H1 (cell line): ENCODE measurements around the gene GRIFIN. TPM values are rescaled to one million over a fixed set of nuclear protein-coding genes. Genes with fewer than 3 reads are reported as not detected.

Source experiments
- CTCF ChIA-PET: fragments of 300-600 bp; sonication (Branson Sonifier 250); formaldehyde crosslinking; loops from one replicate; lab custom pipeline; 2021; ENCODE audit not compliant: partially characterized antibody; lab: Charles Lee
- POLR2A ChIA-PET: fragments of 300-600 bp; sonication (Branson Sonifier 250); formaldehyde crosslinking; loops from one replicate; lab custom pipeline; 2021; ENCODE audit warnings: inconsistent platforms; ENCODE audit not compliant: partially characterized antibody; lab: Charles Lee
- DNase-seq, 2 experiments: peaks; one replicate each; pipeline versions ENCODE4 v3.0.0 to v3.0.0-alpha.2; 2010 to 2022; ENCODE audit warnings: low spot score in 2 of 2, low read depth in 1 of 2, mixed read lengths in 1 of 2
- FAIRE-seq: peaks from 2 replicates; lab custom pipeline; 2011; peaks lifted over from hg19 to GRCh38; lab: Jason Lieb, UNC
- H2AFZ ChIP-seq: 2 replicates; pipeline ENCODE4 v1.8.1; 2012; ENCODE audit warnings: low read length, inconsistent platforms
- H2AK5ac ChIP-seq: 2 replicates; pipeline ENCODE4 v1.6.1; 2013; ENCODE audit warnings: low read depth, low read length
- H2BK120ac ChIP-seq: replicated peaks from 2 replicates; pipeline ENCODE3; 2013; ENCODE audit warnings: low read depth, low read length, inconsistent platforms
- H2BK12ac ChIP-seq: 2 replicates; pipeline ENCODE4 v1.6.1; 2013; ENCODE audit warnings: low read depth, low read length
- H2BK15ac ChIP-seq: 2 replicates; pipeline ENCODE4 v1.6.1; 2013; ENCODE audit warnings: low read length
- H2BK20ac ChIP-seq: 2 replicates; pipeline ENCODE4 v1.6.1; 2013; ENCODE audit warnings: low read length
- H2BK5ac ChIP-seq: 2 replicates; pipeline ENCODE4 v1.6.1; 2013; ENCODE audit warnings: low read depth, low read length
- H3K14ac ChIP-seq: 2 replicates; pipeline ENCODE4 v1.6.1; 2013; ENCODE audit warnings: inconsistent platforms; ENCODE audit not compliant: insufficient read length
- H3K18ac ChIP-seq: 2 replicates; pipeline ENCODE4 v1.6.1; 2013; ENCODE audit warnings: low read length; ENCODE audit errors: extremely low read depth
- H3K23ac ChIP-seq: 2 replicates; pipeline ENCODE4 v1.6.1; 2013; ENCODE audit warnings: inconsistent platforms; ENCODE audit not compliant: insufficient read length
- H3K23me2 ChIP-seq: 2 replicates; pipeline ENCODE4 v1.6.1; 2013; ENCODE audit warnings: low read depth, low read length
- H3K27ac ChIP-seq: 2 replicates; pipeline ENCODE4 v1.6.1; 2011; ENCODE audit warnings: low read depth, low read length, inconsistent platforms
- H3K27me3 ChIP-seq, 4 experiments: replicated peaks in 1 of 4; 1 replicate in 1 of 4; 2 replicates in 3 of 4; pipeline versions ENCODE4 v1.6.1 to v1.8.1; 2011 to 2013; ENCODE audit warnings: low read length in 3 of 4, mild to moderate bottlenecking in 3 of 4, inconsistent platforms in 2 of 4, mixed read lengths in 2 of 4, moderate library complexity in 1 of 4; ENCODE audit not compliant: control insufficient read depth in 3 of 4, insufficient read depth in 3 of 4; ENCODE audit errors: extremely low read depth in 1 of 4
- H3K36me3 ChIP-seq, 4 experiments: 2 replicates each; pipeline versions ENCODE4 v1.6.1 to v1.8.1; 2011 to 2013; ENCODE audit warnings: mild to moderate bottlenecking in 4 of 4, low read length in 3 of 4, moderate library complexity in 2 of 4, control low read depth in 1 of 4, inconsistent platforms in 1 of 4; ENCODE audit not compliant: insufficient read depth in 4 of 4, control insufficient read depth in 2 of 4
- H3K4ac ChIP-seq: replicated peaks from 2 replicates; pipeline ENCODE3; 2013; ENCODE audit warnings: low read length, low read depth, mixed read lengths, inconsistent platforms; ENCODE audit not compliant: insufficient read length
- H3K4me1 ChIP-seq, 4 experiments: replicated peaks in 1 of 4; 1 replicate in 1 of 4; 2 replicates in 3 of 4; pipeline versions ENCODE4 v1.6.1 to v1.8.1; 2011 to 2013; ENCODE audit warnings: low read length in 3 of 4, inconsistent platforms in 2 of 4, mixed read lengths in 1 of 4; ENCODE audit not compliant: insufficient read depth in 4 of 4, control insufficient read depth in 3 of 4
- H3K4me2 ChIP-seq, 2 experiments: 2 replicates each; pipeline versions ENCODE4 v1.6.1 to v1.8.1; 2011 to 2013; ENCODE audit warnings: low read depth in 2 of 2, low read length in 2 of 2, control low read depth in 1 of 2, inconsistent platforms in 1 of 2, mild to moderate bottlenecking in 1 of 2; ENCODE audit not compliant: insufficient read depth in 1 of 2
- H3K4me3 ChIP-seq, 4 experiments: fragments of 200-600, 300-600 bp in 1 of 4; sonication (generic), shearing (Covaris generic), sonication (Bioruptor Twin) in 1 of 4; 2 replicates each; pipeline versions ENCODE4 v1.5.1 to v1.8.1; 2011 to 2016; ENCODE audit warnings: low read length in 4 of 4, low read depth in 3 of 4, control low read depth in 2 of 4, inconsistent platforms in 2 of 4, mild to moderate bottlenecking in 2 of 4, mixed read lengths in 1 of 4, moderate library complexity in 1 of 4; ENCODE audit not compliant: insufficient read depth in 2 of 4; ENCODE audit errors: extremely low read depth in 1 of 4
- H3K56ac ChIP-seq: replicated peaks from 2 replicates; pipeline ENCODE3; 2013; ENCODE audit warnings: low read depth, mild to moderate bottlenecking, mixed read lengths, low read length, inconsistent platforms; ENCODE audit not compliant: insufficient read length
- H3K79me1 ChIP-seq: 2 replicates; pipeline ENCODE4 v1.6.1; 2013; ENCODE audit warnings: low read depth, low read length, control low read depth
- H3K79me2 ChIP-seq, 2 experiments: 2 replicates each; pipeline versions ENCODE4 v1.6.1 to v1.8.1; 2012 to 2013; ENCODE audit warnings: low read length in 2 of 2, mild to moderate bottlenecking in 2 of 2, inconsistent platforms in 1 of 2; ENCODE audit not compliant: insufficient read depth in 2 of 2, control insufficient read depth in 1 of 2
- H3K9ac ChIP-seq, 4 experiments: replicated peaks in 1 of 4; 1 replicate in 1 of 4; 2 replicates in 3 of 4; pipeline versions ENCODE4 v1.6.1 to v1.8.1; 2011 to 2013; ENCODE audit warnings: low read depth in 3 of 4, low read length in 3 of 4, control low read depth in 2 of 4, mild to moderate bottlenecking in 2 of 4, moderate library complexity in 2 of 4, inconsistent platforms in 1 of 4; ENCODE audit errors: extremely low read depth in 1 of 4
- H3K9me3 ChIP-seq, 2 experiments: 2 replicates each; pipeline versions ENCODE4 v1.6.1 to v1.8.1; 2012 to 2013; ENCODE audit warnings: mild to moderate bottlenecking in 2 of 2, moderate library complexity in 2 of 2, control low read depth in 1 of 2, inconsistent platforms in 1 of 2, low read depth in 1 of 2, low read length in 1 of 2, mixed read lengths in 1 of 2; ENCODE audit not compliant: insufficient read depth in 2 of 2
- H4K20me1 ChIP-seq, 2 experiments: replicated peaks in 1 of 2; 2 replicates each; pipeline versions ENCODE3 to v1.8.1; 2011 to 2013; ENCODE audit warnings: inconsistent platforms in 2 of 2, low read length in 2 of 2, mild to moderate bottlenecking in 1 of 2; ENCODE audit not compliant: insufficient read depth in 2 of 2, control insufficient read depth in 1 of 2
- H4K5ac ChIP-seq: 2 replicates; pipeline ENCODE4 v1.6.1; 2013; ENCODE audit warnings: low read length, low read depth, mixed read lengths, inconsistent platforms; ENCODE audit not compliant: insufficient read length
- H4K8ac ChIP-seq: 2 replicates; pipeline ENCODE4 v1.8.0; 2013; ENCODE audit warnings: mild to moderate bottlenecking, moderate library complexity, low read length, inconsistent platforms; ENCODE audit not compliant: insufficient read depth; ENCODE audit errors: extremely low read depth
- H4K91ac ChIP-seq: replicated peaks from 2 replicates; pipeline ENCODE3; 2013; ENCODE audit warnings: low read length, mixed read lengths, inconsistent platforms; ENCODE audit not compliant: insufficient read length
- CREB1 ChIP-seq: IDR thresholded peaks from 2 replicates; pipeline ENCODE4 v1.6.1; 2012; ENCODE audit warnings: inconsistent platforms
- KDM5A ChIP-seq: fragments of 200-600 bp; IDR thresholded peaks from 2 replicates; pipeline ENCODE4 v1.7.1; 2012; ENCODE audit warnings: mild to moderate bottlenecking, low read length, inconsistent platforms, mixed read lengths
- POLR2A ChIP-seq, 2 experiments: IDR thresholded peaks; 1 replicate in 1 of 2; 2 replicates in 1 of 2; pipeline ENCODE4 v1.6.1; 2011; ENCODE audit warnings: low read depth in 2 of 2, low read length in 2 of 2, mild to moderate bottlenecking in 2 of 2; ENCODE audit errors: control extremely low read depth in 1 of 2
- RBBP5 ChIP-seq: IDR thresholded peaks from 2 replicates; pipeline ENCODE4 v1.7.1; 2012; ENCODE audit warnings: low read depth, mild to moderate bottlenecking, inconsistent platforms, low read length, moderate library complexity, borderline replicate concordance
- SIN3A ChIP-seq, 2 experiments: IDR thresholded peaks in 1 of 2; conservative IDR thresholded peaks in 1 of 2; 2 replicates each; pipeline ENCODE4 v1.6.1; 2011 to 2012; ENCODE audit warnings: low read length in 2 of 2, improper control_type of control experiment in 1 of 2, low read depth in 1 of 2, mild to moderate bottlenecking in 1 of 2
- SP1 ChIP-seq: IDR thresholded peaks from 2 replicates; pipeline ENCODE4 v1.6.1; 2011; ENCODE audit warnings: low read depth, low read length
- WGBS, 2 experiments: shearing (Covaris generic) in 1 of 2; methylation state at CpG; one replicate each; pipeline versions ENCODE4 v1.1.6 to v1.1.7; 2013 to 2015; ENCODE audit warnings: low lambda C conversion rate in 2 of 2, mixed read lengths in 2 of 2, inconsistent platforms in 1 of 2, low coverage in 1 of 2, missing lambda C conversion rate in 1 of 2; ENCODE audit not compliant: insufficient replicate concordance in 2 of 2, insufficient coverage in 1 of 2, insufficient read length in 1 of 2; ENCODE audit errors: extremely low coverage in 1 of 2, missing lambda C conversion rate in 1 of 2; 5-methylcytosine and 5-hydroxymethylcytosine counted together
- polyA plus RNA-seq, 7 experiments: library from polyadenylated mRNA; depleted of rRNA in 3 of 7; stranded (reverse) in 5 of 7; unstranded in 2 of 7; fragments of >200 nt in 5 of 7; fragments of 200-250 nt in 2 of 7; gene quantifications; 1 replicate in 5 of 7; 2 replicates in 1 of 7; 4 replicates in 1 of 7; pipeline versions ENCODE4 v1.2.1 to v1.2.3, GENCODE V29; 2011 to 2013; ENCODE audit warnings: missing spikeins in 2 of 7, mixed read lengths in 2 of 7
- total RNA-seq: library from RNA; stranded (reverse); fragmentation: NEBNext Ultra II Directional; extraction: Animal tissue kit (Norgen Biotek cat#: 25700); gene quantifications from 2 replicates; pipeline ENCODE4 v1.2.1, GENCODE V29; 2021
- TF ChIP-seq, protein P1 (sequence below): IDR thresholded peaks from 2 replicates; pipeline ENCODE4 v1.6.1; 2012; ENCODE audit warnings: inconsistent platforms

Gene GRIFIN
- total and polyA plus RNA-seq, 2 of the 8 experiments (the other 6 are each of a cell fraction or from before 2014, with no cell fraction given) = not detected

GRCh38 chr7:2523941-2524807 is 48.0 kb upstream of the GRIFIN start:
- Histone ChIP-seq H2BK20ac (peak overlapping the region; percentile 89; the same call in 1 of the 2 replicates), H2BK15ac (peak overlapping the region; percentile 83), H2AK5ac (peak overlapping the region; percentile 91; the same call in 1 of the 2 replicates), H3K18ac (peak overlapping the region; percentile 99), H3K79me2 (peaks cover 0 to 20% of the 10 kb centered on the region in 2 experiments; a peak in 3 of 4 replicates), H3K36me3 (peaks cover 7 to 28% (median 19%) of the 10 kb centered on the region in 4 experiments; a peak in 6 of 8 replicates), H2BK120ac (peak overlapping the region; percentile 98), H2BK5ac (peak overlapping the region; percentile 99), H4K5ac (peak overlapping the region; percentile 96), H2AFZ (no peak overlapping the region), H4K91ac (peak overlapping the region; percentile 100), H3K27me3 (peaks cover 0 to 12% (median 3%) of the 10 kb centered on the region in 4 experiments; a peak in 5 of 7 replicates), H2BK12ac (peak overlapping the region; percentile 87), H3K4me1 (peaks cover 0 to 61% (median 44%) of the 10 kb centered on the region in 4 experiments; a peak in 6 of 7 replicates), H3K4ac (peak overlapping the region; percentile 97), H3K4me2 (peak overlapping the region; percentile 67 to 85), H4K8ac (peak overlapping the region; percentile 88), H3K9me3 (no peaks in the 10 kb centered on the region), H3K23me2 (peaks cover 17% of the 10 kb centered on the region), H3K79me1 (no peaks in the 10 kb centered on the region; the same call in 1 of the 2 replicates), H3K27ac (peak overlapping the region; percentile 78), H4K20me1 (peaks cover 18 to 36% of the 10 kb centered on the region in 2 experiments), H3K9ac (peak overlapping the region in 3 of 4 experiments; percentile 8 to 63 (median 63); a peak in 5 of 7 replicates), H3K56ac (peak overlapping the region; percentile 90), H3K4me3 (peak overlapping the region in 3 of 4 experiments; percentile 23 to 73 (median 38); a peak in 5 of 8 replicates), H3K23ac (no peak overlapping the region), H3K14ac (no peak overlapping the region)
- FAIRE-seq (no peak), DNase-seq (peak in 1 of 2 experiments; percentile 78)
- ChIA-PET POLR2A (interaction anchor here (0.6 to 8.2 kb wide), 21 partner anchors 12 to 121 kb away, joined by 3 to 68 read pairs (median 3); partner anchors contain the start of gene TTYH3), CTCF (interaction anchor here (0.6 to 6.9 kb wide), 6 partner anchors 8 to 73 kb away, joined by 3 to 42 read pairs (median 3); no protein-coding TSS in a partner anchor)
- 4% methylated on average over 32 of the region's 51 CpGs; no CpG with 5 or more reads in 1 of the 2 experiments for WGBS, 2 experiments
- TF ChIP-seq CREB1 (peak; percentile 45; the same call in 1 of the 2 replicates), RBBP5 (0 out of 2 replicates have a peak, but pooled peaks have one; percentile 16), SIN3A (conservative IDR thresholded peaks at IDR 0.05 in 1 of 2, IDR thresholded peaks at IDR 0.05 in 1 of 2; ENCODE audit: low read depth in 1 of 2, low read length in 2 of 2) (peak in 1 of 2 experiments; percentile 49; a peak in 1 of 4 replicates), SP1 (no peak), KDM5A (no peak), POLR2A (IDR thresholded peaks at IDR 0.05; ENCODE audit: control extremely low read depth in 1 of 2, low read depth in 2 of 2, low read length in 2 of 2) (peak in 1 of 2 experiments; percentile 32; a peak in 1 of 3 replicates)
- TF ChIP-seq, protein P1, sequence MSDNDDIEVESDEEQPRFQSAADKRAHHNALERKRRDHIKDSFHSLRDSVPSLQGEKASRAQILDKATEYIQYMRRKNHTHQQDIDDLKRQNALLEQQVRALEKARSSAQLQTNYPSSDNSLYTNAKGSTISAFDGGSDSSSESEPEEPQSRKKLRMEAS = peak; percentile 66
